GM18505 (cell line): ENCODE results near the gene RAMP2.

Experiments
- ATAC-seq: cut with Tn5 transposase; IDR thresholded peaks from one replicate; pipeline ENCODE4 v1.9.1; 2021; ENCODE audit not compliant: unreplicated experiment
- POLR2A ChIP-seq: IDR thresholded peaks from 4 replicates; pipeline ENCODE4 v1.6.1; 2011; ENCODE audit warnings: borderline replicate concordance; ENCODE audit not compliant: insufficient read depth, insufficient read length; ENCODE audit errors: extremely low read depth

Gene RAMP2

GRCh38 chr17:42778570-42778969 is 17.5 kb downstream of the RAMP2 start:
- no peak for ATAC-seq
- no peak for TF ChIP-seq POLR2A

- no peak for TF ChIP-seq POLR2A
- no peak for ATAC-seq
Observed at GRCh38 chr17:42779304-42779935, 18.4 kb downstream of the RAMP2 start.

- no peak for TF ChIP-seq POLR2A
- ATAC-seq = no peak
Observed at GRCh38 chr17:42779936-42780850, 19.2 kb downstream of the RAMP2 start, which contains the start of gene WNK4. WNK4 (plus strand) TSS chr17:42780610; CDS start chr17:42780699, 89 bp downstream.

- ATAC-seq = no peak
- TF ChIP-seq POLR2A = no peak
Observed at GRCh38 chr17:42780851-42781638, 20.0 kb downstream of the RAMP2 start.

GRCh38 chr17:42781639-42782165 is 20.7 kb downstream of the RAMP2 start:
- ATAC-seq = no peak
- no peak for TF ChIP-seq POLR2A

GRCh38 chr17:42782166-42783061 is 21.4 kb downstream of the RAMP2 start:
- no peak for TF ChIP-seq POLR2A
- no peak for ATAC-seq

- no peak for TF ChIP-seq POLR2A
- no peak for ATAC-seq
Observed at GRCh38 chr17:42783062-42783790, 22.2 kb downstream of the RAMP2 start.

GRCh38 chr17:42783791-42784138 is 22.7 kb downstream of the RAMP2 start:
- no peak for ATAC-seq

GRCh38 chr17:42784409-42784808 is 23.4 kb downstream of the RAMP2 start:
- no peak for TF ChIP-seq POLR2A
- no peak for ATAC-seq

More at GRCh38 chr17:42783791-42784138, 22.7 kb downstream of the RAMP2 start:
- TF ChIP-seq POLR2A = no peak

GRCh38 chr17:42784811-42785592 is 24.0 kb downstream of the RAMP2 start:
- no peak for TF ChIP-seq POLR2A
- no peak for ATAC-seq

GRCh38 chr17:42787266-42787665 is 26.2 kb downstream of the RAMP2 start:
- ATAC-seq = no peak

More at GRCh38 chr17:42787266-42787665, 26.2 kb downstream of the RAMP2 start:
- TF ChIP-seq POLR2A = no peak
